Lower lobe of right lung (tissue), 2 donors: ENCODE data around the gene CNTROB. TPM values are rescaled to one million over a fixed set of nuclear protein-coding genes. Genes with fewer than 3 reads are reported as not detected.
A peak's percentile ranks its signal among the peaks of the same experiment; 100 is the strongest.

Source experiments
- ATAC-seq, 2 donors: fragments of 200-7000 bp; cut with Tn5 transposase; one replicate each; pipeline ENCODE4 v1.9.1; 2020 to 2022; ENCODE audit warnings: mild to moderate bottlenecking in 2 of 2, moderate library complexity in 2 of 2
- DNase-seq: peaks from one replicate; pipeline ENCODE4 v3.0.0-alpha.2; 2020
- H3K27ac ChIP-seq: fragments of 200-600 bp; one replicate; pipeline ENCODE4 v1.8.0; 2022
- H3K27me3 ChIP-seq: fragments of 200-600 bp; one replicate; pipeline ENCODE4 v1.8.0; 2022; ENCODE audit warnings: low read depth
- H3K36me3 ChIP-seq: fragments of 200-600 bp; one replicate; pipeline ENCODE4 v1.8.0; 2022; ENCODE audit warnings: mild to moderate bottlenecking
- H3K4me1 ChIP-seq: fragments of 200-600 bp; one replicate; pipeline ENCODE4 v1.8.0; 2022
- H3K4me3 ChIP-seq: fragments of 200-600 bp; one replicate; pipeline ENCODE4 v1.8.0; 2022; ENCODE audit warnings: mild to moderate bottlenecking
- H3K9me3 ChIP-seq: fragments of 200-600 bp; one replicate; pipeline ENCODE4 v1.8.0; 2022
- intact Hi-C: fragments of 100-400 bp; cut with DNase I; formaldehyde crosslinking; loops from one replicate; pipeline ENCODE4 v1.11.0; 2022
- total RNA-seq: library from RNA; stranded (reverse); fragmentation: NEBNext Ultra II Directional; extraction: Animal tissue kit (Norgen Biotek cat#: 25700); gene quantifications from one replicate; pipeline ENCODE4 v1.2.1, GENCODE V29; 2021
- TF ChIP-seq, protein P1 (sequence below): fragments of 200-600 bp; IDR thresholded peaks from one replicate; pipeline ENCODE4 v1.8.0; 2022; ENCODE audit warnings: antibody characterized with exemption, mild to moderate bottlenecking
- donor health status: DM: no; HTN: yes; CAD: no; lungs with severe emphysema.

Gene CNTROB
- total RNA-seq, 1 donor from 2014 or later: 56.2 TPM

DNA sequence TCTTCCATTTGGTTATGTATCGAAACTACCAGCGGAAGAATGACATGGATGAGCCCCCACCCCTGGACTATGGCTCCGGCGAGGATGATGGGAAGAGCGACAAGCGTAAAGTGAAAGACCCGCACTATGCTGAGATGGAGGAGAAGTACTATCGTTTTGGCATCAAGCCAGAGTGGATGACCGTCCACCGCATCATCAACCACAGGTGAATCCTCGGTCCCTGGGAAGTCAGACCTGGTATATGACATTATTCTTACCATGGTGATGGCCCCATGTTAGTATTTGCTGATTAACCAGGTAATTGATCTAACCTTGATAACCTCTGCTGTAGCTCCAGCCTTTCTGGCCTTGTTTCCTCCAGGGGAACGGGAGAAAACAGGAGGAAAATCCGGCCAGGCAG lies 34.9 kb upstream of the CNTROB start:
- no peak for DNase-seq
- Histone ChIP-seq H3K9me3 (no peaks in the 10 kb centered on the region), H3K4me3 (no peak overlapping the region), H3K27ac (no peak overlapping the region), H3K36me3 (peaks cover 96% of the 10 kb centered on the region), H3K4me1 (no peaks in the 10 kb centered on the region), H3K27me3 (no peaks in the 10 kb centered on the region)
- TF ChIP-seq, protein P1, sequence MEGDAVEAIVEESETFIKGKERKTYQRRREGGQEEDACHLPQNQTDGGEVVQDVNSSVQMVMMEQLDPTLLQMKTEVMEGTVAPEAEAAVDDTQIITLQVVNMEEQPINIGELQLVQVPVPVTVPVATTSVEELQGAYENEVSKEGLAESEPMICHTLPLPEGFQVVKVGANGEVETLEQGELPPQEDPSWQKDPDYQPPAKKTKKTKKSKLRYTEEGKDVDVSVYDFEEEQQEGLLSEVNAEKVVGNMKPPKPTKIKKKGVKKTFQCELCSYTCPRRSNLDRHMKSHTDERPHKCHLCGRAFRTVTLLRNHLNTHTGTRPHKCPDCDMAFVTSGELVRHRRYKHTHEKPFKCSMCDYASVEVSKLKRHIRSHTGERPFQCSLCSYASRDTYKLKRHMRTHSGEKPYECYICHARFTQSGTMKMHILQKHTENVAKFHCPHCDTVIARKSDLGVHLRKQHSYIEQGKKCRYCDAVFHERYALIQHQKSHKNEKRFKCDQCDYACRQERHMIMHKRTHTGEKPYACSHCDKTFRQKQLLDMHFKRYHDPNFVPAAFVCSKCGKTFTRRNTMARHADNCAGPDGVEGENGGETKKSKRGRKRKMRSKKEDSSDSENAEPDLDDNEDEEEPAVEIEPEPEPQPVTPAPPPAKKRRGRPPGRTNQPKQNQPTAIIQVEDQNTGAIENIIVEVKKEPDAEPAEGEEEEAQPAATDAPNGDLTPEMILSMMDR: no peak
- intact Hi-C loops: no loop called here
- no peak for ATAC-seq

DNA sequence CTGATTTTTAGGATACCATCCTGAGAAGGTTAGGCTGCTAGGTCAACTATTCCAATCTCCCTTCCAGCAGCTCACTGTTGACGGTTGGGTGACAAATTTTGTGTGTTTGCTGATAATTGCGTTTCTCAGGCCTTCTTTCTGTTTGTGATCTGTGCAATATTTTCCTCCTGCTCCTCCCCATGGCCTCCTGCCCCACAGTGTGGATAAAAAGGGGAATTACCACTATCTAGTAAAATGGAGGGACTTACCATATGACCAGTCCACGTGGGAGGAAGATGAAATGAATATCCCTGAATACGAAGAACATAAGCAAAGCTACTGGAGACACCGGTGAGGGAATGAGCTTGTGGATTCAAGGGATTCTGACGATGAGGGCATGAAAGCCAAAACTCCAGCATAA lies 34.2 kb upstream of the CNTROB start:
- ATAC-seq: peak; percentile 57 to 80
- no peak for DNase-seq
- peaks cover 97% of the 10 kb centered on the region for H3K36me3 ChIP-seq
- no peaks in the 10 kb centered on the region for H3K4me1 ChIP-seq
- no peaks in the 10 kb centered on the region for H3K9me3 ChIP-seq
- TF ChIP-seq, protein P1: peak; percentile 41
- intact Hi-C loops: no loop called here
- H3K4me3 ChIP-seq: no peak overlapping the region
- H3K27me3 ChIP-seq: no peaks in the 10 kb centered on the region
- no peak overlapping the region for H3K27ac ChIP-seq

DNA sequence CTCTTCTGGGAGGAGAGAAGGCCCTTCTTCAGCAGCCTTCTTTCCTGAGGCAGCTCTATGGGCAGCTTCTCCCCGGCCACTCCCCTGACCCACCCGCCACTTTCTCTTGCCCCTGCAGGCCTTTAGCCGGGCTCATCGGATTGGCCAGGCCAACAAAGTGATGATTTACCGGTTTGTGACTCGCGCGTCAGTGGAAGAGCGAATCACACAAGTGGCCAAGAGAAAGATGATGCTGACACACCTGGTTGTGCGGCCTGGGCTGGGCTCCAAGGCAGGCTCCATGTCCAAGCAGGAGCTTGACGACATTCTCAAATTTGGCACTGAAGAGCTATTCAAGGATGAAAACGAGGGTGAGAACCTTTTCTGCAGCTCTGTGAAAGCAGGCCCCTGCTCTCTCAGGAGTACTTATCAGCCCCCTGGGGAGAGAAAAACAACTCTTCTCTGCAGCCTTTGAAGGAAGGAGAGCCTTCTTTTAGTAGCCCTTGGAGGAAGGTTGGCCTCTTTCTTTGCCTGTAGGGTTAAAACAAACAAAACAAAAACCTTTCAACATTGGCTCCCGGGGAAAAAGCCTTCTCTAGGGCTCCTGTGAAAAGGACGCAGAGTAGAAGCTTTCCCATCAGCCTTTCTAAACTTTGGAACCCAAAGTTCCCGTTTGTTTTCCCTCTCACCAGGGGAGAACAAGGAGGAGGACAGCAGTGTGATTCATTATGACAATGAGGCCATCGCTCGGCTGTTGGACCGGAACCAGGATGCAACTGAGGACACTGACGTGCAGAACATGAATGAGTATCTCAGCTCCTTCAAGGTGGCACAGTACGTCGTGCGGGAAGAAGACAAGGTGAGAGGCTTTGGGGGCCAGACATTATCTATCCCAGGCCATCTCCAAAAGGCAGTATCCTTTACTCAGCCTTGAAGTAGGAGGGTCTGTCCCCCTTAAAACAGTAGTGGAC lies 28.6 kb upstream of the CNTROB start:
- Histone ChIP-seq H3K27ac (no peak overlapping the region), H3K36me3 (peaks cover 100% of the 10 kb centered on the region), H3K4me1 (no peaks in the 10 kb centered on the region), H3K27me3 (no peaks in the 10 kb centered on the region), H3K4me3 (no peak overlapping the region), H3K9me3 (no peaks in the 10 kb centered on the region)
- TF ChIP-seq, protein P1: no peak
- no peak for ATAC-seq
- no peak for DNase-seq
- intact Hi-C loops: no loop called here

DNA sequence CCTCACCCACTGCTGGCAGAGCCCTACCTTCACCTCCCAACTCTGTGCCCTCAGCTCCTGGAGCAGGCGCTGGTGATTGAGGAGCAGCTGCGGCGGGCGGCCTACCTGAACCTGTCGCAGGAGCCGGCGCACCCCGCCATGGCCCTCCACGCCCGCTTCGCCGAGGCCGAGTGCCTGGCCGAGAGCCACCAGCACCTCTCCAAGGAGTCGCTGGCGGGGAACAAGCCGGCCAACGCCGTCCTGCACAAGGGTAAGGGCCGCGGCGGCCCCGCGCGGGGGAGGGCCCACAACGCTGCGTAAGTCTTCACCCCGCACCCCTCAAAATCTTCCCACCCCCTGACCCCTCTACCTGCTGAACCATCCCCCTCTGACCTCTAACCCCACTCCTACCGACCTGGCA lies 22.9 kb upstream of the CNTROB start:
- Histone ChIP-seq H3K27me3 (no peaks in the 10 kb centered on the region), H3K36me3 (peaks cover 83% of the 10 kb centered on the region), H3K9me3 (no peaks in the 10 kb centered on the region), H3K4me1 (peaks cover 6% of the 10 kb centered on the region), H3K27ac (no peak overlapping the region), H3K4me3 (no peak overlapping the region)
- ATAC-seq (no peak), DNase-seq (no peak)
- intact Hi-C loops: no loop called here
- TF ChIP-seq, protein P1: no peak

DNA sequence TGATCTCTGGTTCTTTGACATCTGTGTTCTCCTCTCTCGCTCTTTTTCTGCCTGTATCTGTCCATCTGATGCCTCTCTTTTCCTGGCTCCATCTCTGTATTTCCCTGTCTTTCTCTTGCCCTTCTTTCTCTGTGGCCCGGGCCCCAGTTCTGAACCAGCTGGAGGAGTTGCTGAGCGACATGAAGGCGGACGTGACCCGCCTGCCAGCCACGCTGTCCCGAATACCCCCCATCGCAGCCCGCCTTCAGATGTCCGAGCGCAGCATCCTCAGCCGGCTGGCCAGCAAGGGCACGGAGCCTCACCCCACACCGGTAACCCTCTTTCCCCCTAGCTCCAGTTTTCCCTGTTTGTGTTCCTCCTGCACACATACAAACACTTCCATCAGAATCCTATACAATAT lies 21.7 kb upstream of the CNTROB start:
- no peak for ATAC-seq
- TF ChIP-seq, protein P1: no peak
- no peak overlapping the region for H3K27ac ChIP-seq
- no peaks in the 10 kb centered on the region for H3K27me3 ChIP-seq
- no peak overlapping the region for H3K4me3 ChIP-seq
- no peaks in the 10 kb centered on the region for H3K9me3 ChIP-seq
- H3K4me1 ChIP-seq: peaks cover 18% of the 10 kb centered on the region
- DNase-seq: no peak
- intact Hi-C loops: no loop called here
- peaks cover 71% of the 10 kb centered on the region for H3K36me3 ChIP-seq
